ENCODE measurements around the gene CDH4.

DNA sequence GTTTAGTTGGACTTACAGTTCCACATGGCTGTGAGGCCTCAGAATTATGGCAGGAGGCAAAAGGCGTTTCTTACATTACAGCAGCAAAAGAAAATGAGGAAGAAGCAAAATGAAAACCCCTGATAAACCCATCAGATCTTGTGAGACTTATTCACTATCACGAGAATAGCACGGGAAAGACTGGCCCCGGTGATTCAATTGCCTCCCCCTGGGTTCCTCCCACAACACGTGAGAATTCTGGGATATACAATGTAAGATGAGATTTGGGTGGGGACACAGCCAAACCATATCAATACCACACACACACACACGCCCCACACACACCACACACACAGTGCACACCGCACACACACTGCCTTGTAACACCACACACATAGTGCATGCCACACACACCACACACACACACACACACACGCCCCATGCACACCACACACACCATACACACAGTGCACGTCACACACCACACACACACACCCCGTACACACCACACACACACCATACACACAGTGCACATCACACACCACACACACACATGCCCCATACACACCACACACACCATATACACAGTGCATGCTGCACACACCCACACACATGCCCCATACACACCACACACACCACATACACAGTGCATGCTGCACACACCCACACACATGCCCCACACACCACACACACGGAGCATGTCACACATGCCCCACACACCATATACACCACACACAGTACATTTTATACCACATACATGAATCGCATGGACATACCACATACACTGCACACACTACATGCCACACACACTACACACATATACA, 503.1 kb downstream of the CDH4 start:
- TF ChIP-seq TAF1 (IDR thresholded peaks at IDR 0.05; ENCODE audit: low read depth, low read length): no peak
- TF ChIP-seq, protein P1, sequence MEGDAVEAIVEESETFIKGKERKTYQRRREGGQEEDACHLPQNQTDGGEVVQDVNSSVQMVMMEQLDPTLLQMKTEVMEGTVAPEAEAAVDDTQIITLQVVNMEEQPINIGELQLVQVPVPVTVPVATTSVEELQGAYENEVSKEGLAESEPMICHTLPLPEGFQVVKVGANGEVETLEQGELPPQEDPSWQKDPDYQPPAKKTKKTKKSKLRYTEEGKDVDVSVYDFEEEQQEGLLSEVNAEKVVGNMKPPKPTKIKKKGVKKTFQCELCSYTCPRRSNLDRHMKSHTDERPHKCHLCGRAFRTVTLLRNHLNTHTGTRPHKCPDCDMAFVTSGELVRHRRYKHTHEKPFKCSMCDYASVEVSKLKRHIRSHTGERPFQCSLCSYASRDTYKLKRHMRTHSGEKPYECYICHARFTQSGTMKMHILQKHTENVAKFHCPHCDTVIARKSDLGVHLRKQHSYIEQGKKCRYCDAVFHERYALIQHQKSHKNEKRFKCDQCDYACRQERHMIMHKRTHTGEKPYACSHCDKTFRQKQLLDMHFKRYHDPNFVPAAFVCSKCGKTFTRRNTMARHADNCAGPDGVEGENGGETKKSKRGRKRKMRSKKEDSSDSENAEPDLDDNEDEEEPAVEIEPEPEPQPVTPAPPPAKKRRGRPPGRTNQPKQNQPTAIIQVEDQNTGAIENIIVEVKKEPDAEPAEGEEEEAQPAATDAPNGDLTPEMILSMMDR (IDR thresholded peaks at IDR 0.05; ENCODE audit: control extremely low read depth in 1 of 3, insufficient read depth in 1 of 3, low read depth in 1 of 3, low read length in 3 of 3): no peak
- no peak for TF ChIP-seq CHD1 (IDR thresholded peaks at IDR 0.05; ENCODE audit: low read depth, low read length)
- TF ChIP-seq GABPA (IDR thresholded peaks at IDR 0.05; ENCODE audit: borderline replicate concordance, insufficient read depth, low read length): no peak
- no peak for TF ChIP-seq SP1 (IDR thresholded peaks at IDR 0.05; ENCODE audit: low read depth, low read length)
- no peak for TF ChIP-seq EP300 (IDR thresholded peaks at IDR 0.05; ENCODE audit: borderline replicate concordance in 1 of 2, low read depth in 2 of 2, low read length in 2 of 2)
- no peak for TF ChIP-seq NRF1 (IDR thresholded peaks at IDR 0.05; ENCODE audit: low read depth, low read length)

All from H1 (cell line).